GM21576 (cell line): ENCODE data around the gene C19orf44.
"Not testable (repeated sequence)": the region's sequence is repeated elsewhere in the genome, so short reads cannot be mapped to it uniquely, and the experiment has no call there.

Source experiments
- ATAC-seq: cut with Tn5 transposase; IDR thresholded peaks from one replicate; pipeline ENCODE4 v1.9.1; 2021; ENCODE audit warnings: mild to moderate bottlenecking, moderate library complexity; ENCODE audit not compliant: unreplicated experiment

C19orf44 gene

GRCh38 chr19:16466802-16467427 is 29.3 kb upstream of the C19orf44 start:
- ATAC-seq = not testable (repeated sequence)

- no peak for ATAC-seq
These were observed 28.6 kb upstream of the C19orf44 start for GRCh38 chr19:16467581-16467980.

GRCh38 chr19:16470541-16470910 is 25.7 kb upstream of the C19orf44 start:
- no peak for ATAC-seq

GRCh38 chr19:16470911-16471811 is 25.0 kb upstream of the C19orf44 start:
- peak; percentile 28 for ATAC-seq

DNA sequence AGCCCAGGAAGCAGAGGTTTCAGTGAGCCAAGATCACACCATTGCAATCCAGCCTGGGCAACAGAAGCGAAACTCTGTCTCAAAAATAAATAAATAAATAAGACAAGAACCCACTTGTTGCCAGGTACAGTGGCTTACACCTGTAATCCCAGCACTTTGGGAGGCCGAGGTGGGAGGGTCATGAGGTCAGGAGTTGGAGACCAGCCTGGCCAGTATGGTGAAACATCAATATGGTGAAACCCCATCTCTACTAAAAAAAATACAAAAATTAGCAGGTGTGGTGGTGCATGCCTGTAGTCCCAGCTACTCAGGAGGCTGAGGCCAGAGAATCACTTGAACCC is 23.7 kb upstream of the C19orf44 start:
- ATAC-seq = not testable (repeated sequence)

DNA sequence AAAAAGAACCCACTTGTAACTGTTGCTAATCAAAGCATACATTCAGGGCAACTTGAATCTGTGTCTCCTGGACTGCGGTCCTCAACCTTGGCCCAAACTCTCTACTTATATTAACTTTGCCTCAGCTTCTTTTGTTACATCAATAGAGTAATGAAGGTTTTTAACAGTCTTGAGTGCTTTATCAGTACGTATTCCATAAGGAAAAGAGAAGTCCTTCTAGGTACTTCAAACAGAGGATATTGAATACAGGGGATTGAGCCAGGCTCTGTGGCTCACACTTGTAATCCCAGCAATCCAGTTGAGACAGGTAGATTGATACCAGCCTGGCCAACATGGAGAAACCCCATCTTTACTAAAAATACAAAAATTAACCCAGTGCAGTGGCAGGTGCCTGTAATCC is 23.2 kb upstream of the C19orf44 start:
- ATAC-seq = no peak

DNA sequence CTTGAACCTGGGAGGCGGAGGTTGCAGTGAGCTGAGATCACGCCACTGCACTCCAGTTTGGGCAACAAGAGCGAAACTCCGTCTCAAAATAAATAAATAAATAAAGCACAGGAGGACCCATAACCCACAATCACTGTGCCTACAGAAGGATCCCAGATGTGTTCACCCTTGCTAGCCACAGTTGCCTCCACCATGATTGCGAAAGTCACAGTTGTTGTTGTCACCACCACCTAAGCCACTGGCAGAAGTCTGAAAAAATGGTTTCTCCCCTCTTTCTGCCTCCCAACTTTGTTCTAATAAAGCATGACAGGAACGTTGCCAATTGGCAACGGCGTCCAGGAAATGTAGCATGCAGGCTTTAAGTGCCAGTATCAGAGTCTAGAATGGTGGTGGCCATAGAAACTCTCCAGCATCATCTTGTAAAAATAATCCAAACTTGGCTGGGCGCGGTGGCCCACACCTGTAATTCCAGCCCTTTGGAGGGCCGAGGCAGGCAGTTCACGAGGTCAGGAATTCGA is 22.3 kb upstream of the C19orf44 start:
- ATAC-seq = no peak

GRCh38 chr19:16476401-16476800 is 19.8 kb upstream of the C19orf44 start:
- no peak for ATAC-seq

GRCh38 chr19:16477311-16477710 is 18.9 kb upstream of the C19orf44 start:
- no peak for ATAC-seq

- no peak for ATAC-seq
These were observed 13.4 kb upstream of the C19orf44 start for GRCh38 chr19:16482745-16483144.

- not testable (repeated sequence) for ATAC-seq
These were observed 9.7 kb upstream of the C19orf44 start for GRCh38 chr19:16486476-16486875.

- ATAC-seq = no peak
These were observed 404 bp downstream of the C19orf44 start for GRCh38 chr19:16496613-16496983.

DNA sequence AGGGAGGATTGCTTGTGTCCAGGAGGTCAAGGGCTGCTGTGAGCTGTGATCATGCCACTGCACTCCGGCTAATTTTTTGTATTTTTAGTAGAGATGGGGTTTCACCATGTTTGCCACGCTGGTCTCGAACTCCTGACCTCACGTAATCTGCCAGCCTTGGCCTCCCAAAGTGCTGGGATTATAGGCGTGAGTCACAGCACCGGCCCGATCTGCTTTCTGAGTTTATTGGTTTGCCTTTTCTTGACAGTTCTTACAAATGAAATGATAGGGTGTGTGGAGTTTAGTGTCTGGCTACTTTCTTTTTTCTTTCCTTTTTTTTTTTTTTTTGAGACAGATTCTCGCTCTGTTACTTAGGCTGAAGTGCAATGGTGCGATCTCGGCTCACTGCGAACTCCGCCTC is 848 bp downstream of the C19orf44 start:
- ATAC-seq = no peak

- ATAC-seq = no peak
These were observed 1.6 kb downstream of the C19orf44 start for GRCh38 chr19:16497837-16498236.

- ATAC-seq = no peak
These were observed 8.1 kb downstream of the C19orf44 start for GRCh38 chr19:16504271-16504670.

GRCh38 chr19:16506161-16506560 is 10.0 kb downstream of the C19orf44 start:
- ATAC-seq = not testable (repeated sequence)

- ATAC-seq = no peak
These were observed 10.8 kb downstream of the C19orf44 start for GRCh38 chr19:16506961-16507360.

DNA sequence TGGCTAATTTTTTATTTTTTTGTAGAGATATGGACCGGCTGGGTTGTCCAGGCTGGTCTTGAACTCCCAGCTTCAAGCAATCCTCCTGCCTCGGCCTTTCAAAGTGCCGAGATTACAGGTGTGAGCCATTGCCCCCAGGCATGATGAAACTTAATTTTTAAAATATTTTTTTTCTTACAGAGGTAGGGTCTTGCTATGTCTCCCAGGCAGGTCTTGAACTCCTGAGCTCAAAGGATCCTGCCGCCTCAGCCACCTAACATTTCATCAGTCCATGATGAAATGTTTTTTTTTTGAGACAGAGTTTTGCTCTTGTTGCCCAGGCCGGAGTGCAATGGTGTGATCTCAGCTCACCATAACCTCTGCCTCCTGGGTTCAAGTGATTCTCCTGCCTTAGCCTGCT is 12.4 kb downstream of the C19orf44 start:
- no peak for ATAC-seq

DNA sequence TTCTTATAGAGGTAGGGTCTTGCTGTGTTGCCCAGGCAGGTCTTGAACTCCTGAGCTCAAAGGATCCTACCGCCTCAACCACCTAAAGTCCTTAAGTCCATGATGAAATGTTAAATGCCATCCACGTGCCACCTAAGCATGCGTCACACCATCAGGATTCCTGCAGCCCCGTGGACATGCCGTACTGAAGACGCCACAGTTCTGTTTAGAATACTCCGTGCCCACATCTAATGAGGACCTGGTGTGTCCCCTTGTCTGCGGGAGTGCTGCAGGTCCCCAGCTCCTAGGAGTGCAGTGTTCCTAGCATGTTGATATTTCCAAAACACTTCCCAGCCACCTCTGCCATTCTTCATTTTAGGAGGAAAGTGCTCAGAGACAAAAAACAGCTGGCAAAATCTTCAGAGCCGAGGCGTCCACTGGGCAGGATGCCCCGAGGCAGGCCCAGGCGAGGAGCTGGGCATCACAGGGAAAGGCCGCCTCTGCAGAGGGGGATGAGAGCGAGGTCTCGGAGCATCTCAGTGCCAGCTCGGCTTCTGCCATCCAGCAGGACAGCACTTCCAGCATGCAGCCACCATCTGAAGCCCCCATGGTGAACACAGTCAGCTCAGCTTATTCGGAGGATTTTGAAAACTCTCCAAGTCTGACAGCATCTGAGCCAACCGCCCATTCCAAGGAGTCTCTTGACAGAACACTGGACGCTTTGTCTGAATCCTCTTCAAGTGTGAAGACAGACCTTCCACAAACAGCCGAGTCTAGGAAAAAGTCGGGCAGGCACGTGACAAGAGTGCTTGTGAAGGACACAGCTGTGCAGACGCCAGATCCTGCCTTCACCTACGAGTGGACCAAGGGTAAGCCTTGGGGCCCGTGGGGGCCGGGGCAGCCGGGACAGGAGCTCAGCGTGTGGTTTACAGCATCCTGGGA is 13.2 kb downstream of the C19orf44 start:
- no peak for ATAC-seq

DNA sequence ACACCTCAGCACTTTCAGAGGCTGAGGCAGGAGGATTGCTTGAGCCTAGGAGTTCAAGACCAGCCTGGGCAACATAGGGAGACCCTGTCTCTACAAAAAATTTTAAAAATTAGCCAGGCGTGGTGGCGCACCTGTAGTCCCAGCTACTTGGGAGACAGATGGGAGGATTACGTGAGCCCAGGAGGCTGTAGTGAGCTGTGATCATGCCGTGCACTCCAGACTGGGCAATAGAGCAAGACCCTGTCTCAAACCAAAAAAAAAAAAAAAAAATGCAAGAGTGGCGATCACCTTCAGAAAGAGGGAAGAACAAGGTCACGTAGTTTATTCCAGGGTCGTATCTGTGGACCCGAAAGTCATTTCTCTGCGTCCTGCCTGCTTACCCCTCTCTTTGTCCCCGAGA is 16.4 kb downstream of the C19orf44 start:
- ATAC-seq = not testable (repeated sequence)

DNA sequence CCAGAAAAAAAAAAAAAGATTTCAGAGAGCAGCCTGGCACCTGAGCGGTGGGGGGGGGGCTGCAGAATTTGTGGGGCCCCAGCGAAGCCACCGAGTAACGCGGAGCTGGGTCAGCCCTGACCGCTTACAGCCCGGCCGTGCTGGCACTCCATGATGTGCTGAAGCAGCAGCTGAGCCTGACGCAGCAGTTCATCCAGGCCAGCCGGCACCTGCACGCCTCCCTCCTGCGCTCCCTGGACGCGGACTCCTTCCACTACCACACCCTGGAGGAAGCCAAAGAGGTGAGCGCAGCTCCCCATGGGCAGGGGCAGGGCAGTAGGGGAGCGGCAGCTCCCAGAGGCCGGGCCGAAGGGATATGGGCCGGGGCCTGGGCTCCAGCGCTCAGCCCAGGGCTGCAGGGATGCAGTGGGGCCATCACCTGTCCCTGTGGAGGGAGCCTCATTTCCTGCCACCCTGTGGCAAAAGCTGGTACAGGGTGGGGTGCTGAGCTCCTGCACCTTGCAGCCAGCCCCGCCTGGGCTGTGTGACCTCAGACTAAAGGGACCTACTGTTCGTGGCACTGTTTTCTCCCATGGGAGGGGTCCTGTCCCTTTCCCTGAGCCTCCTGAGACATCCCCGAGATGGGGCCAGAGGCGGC is 18.3 kb downstream of the C19orf44 start:
- no peak for ATAC-seq
